HG02840 (cell line): ENCODE results near the gene GRB7.
A peak's percentile ranks its signal among the peaks of the same experiment; 100 is the strongest.
"Not testable (repeated sequence)": the region's sequence is repeated elsewhere in the genome, so short reads cannot be mapped to it uniquely, and the experiment has no call there.

Source experiments
- ATAC-seq: cut with Tn5 transposase; IDR thresholded peaks from one replicate; pipeline ENCODE4 v1.9.1; 2021; ENCODE audit warnings: mild to moderate bottlenecking, moderate library complexity, moderate number of reproducible peaks; ENCODE audit not compliant: unreplicated experiment, low FRiP score

The GRB7 gene

GRCh38 chr17:39730095-39730921 lies 7.4 kb upstream of the GRB7 start, which contains the start of gene MIEN1:
MIEN1 (minus strand) TSS chr17:39730532; CDS start chr17:39730495, 37 bp downstream.
- ATAC-seq = peak; percentile 84

GRCh38 chr17:39732586-39732985 lies 5.2 kb upstream of the GRB7 start:
- ATAC-seq = no peak

GRCh38 chr17:39735882-39736281 lies 1.9 kb upstream of the GRB7 start:
- ATAC-seq = no peak

- ATAC-seq = no peak
Observed at GRCh38 chr17:39736319-39737165, 1.2 kb upstream of the GRB7 start.

- ATAC-seq = no peak
Observed at GRCh38 chr17:39737206-39737759, 455 bp upstream of the GRB7 start.

GRCh38 chr17:39738568-39738901 lies 797 bp downstream of the GRB7 start:
- no peak for ATAC-seq

GRCh38 chr17:39738983-39739884 lies 1.5 kb downstream of the GRB7 start:
- ATAC-seq = no peak

- ATAC-seq = no peak
Observed at GRCh38 chr17:39739885-39740356, 2.2 kb downstream of the GRB7 start.

- no peak for ATAC-seq
Observed at GRCh38 chr17:39740357-39741111, 2.8 kb downstream of the GRB7 start.

GRCh38 chr17:39742126-39742855 lies 4.6 kb downstream of the GRB7 start:
- no peak for ATAC-seq

GRCh38 chr17:39742856-39743436 lies 5.2 kb downstream of the GRB7 start:
- no peak for ATAC-seq

- no peak for ATAC-seq
Observed at GRCh38 chr17:39744075-39744835, 6.5 kb downstream of the GRB7 start.

- no peak for ATAC-seq
Observed at GRCh38 chr17:39744836-39745215, 7.1 kb downstream of the GRB7 start.

- ATAC-seq = no peak
Observed at GRCh38 chr17:39745335-39746144, 7.8 kb downstream of the GRB7 start.

GRCh38 chr17:39746145-39746461 lies 8.4 kb downstream of the GRB7 start:
- ATAC-seq = no peak

GRCh38 chr17:39747745-39748144 lies 10.0 kb downstream of the GRB7 start:
- no peak for ATAC-seq

GRCh38 chr17:39748444-39749034 lies 10.8 kb downstream of the GRB7 start:
- ATAC-seq = not testable (repeated sequence)
